ENCODE measurements around the gene S100A8. TPM values are rescaled to one million over a fixed set of nuclear protein-coding genes. Genes with fewer than 3 reads are reported as not detected.
"Not testable (repeated sequence)": the region's sequence is repeated elsewhere in the genome, so short reads cannot be mapped to it uniquely, and the experiment has no call there.

S100A8 gene
- total and polyA plus RNA-seq, 3 donors from 2014 or later: 1.3 to 20.3 (median 3.0) TPM

GRCh38 chr1:153349363-153350320 lies 41.2 kb downstream of the S100A8 start:
- no peaks in the 10 kb centered on the region for H3K4me1 ChIP-seq
- TF ChIP-seq CTCF (IDR thresholded peaks at IDR 0.05) (no peak), POLR2A (IDR thresholded peaks at IDR 0.05) (no peak)
- H3K9me3 ChIP-seq: no peaks in the 10 kb centered on the region
- no peak overlapping the region for H3K4me3 ChIP-seq
- intact Hi-C loops (cut with DNase I; ENCODE audit: low total_unique reads): loop anchor here (10.0 kb wide), 1 partner anchor 145 kb away; no protein-coding TSS in a partner anchor
- no peak for DNase-seq
- WGBS, 2 donors: 73 to 81% methylated on average over 16 to 17 of the region's 17 CpGs
- H3K27me3 ChIP-seq: no peaks in the 10 kb centered on the region
- H3K36me3 ChIP-seq (ENCODE audit: low read depth, missing control alignments): no peaks in the 10 kb centered on the region
- H3K27ac ChIP-seq: no peak overlapping the region

- no peak for DNase-seq
- H3K9me3 ChIP-seq: no peaks in the 10 kb centered on the region
- H3K4me3 ChIP-seq: no peak within 1 kb of the TSS
- H3K27ac ChIP-seq: no peak within 1 kb of the TSS
- WGBS, 2 donors: 73 to 75% methylated on average over 8 to 10 of the region's 10 CpGs
- H3K27me3 ChIP-seq: no peaks in the 10 kb centered on the region
- no peaks in the 10 kb centered on the region for H3K36me3 ChIP-seq (ENCODE audit: low read depth, missing control alignments)
- H3K4me1 ChIP-seq: peaks cover 5% of the 10 kb centered on the region
- intact Hi-C loops (cut with DNase I; ENCODE audit: low total_unique reads): no loop called here
- no peak for TF ChIP-seq CTCF (IDR thresholded peaks at IDR 0.05)
- TF ChIP-seq POLR2A (IDR thresholded peaks at IDR 0.05): no peak
Measured at GRCh38 chr1:153348511-153349362, 42.1 kb downstream of the S100A8 start, which contains the start of gene PGLYRP4. PGLYRP4 (minus strand) TSS chr1:153348841; CDS start chr1:153347932, 909 bp downstream.

GRCh38 chr1:153347856-153348255 lies 43.0 kb downstream of the S100A8 start:
- H3K9me3 ChIP-seq: no peaks in the 10 kb centered on the region
- no peak for DNase-seq
- H3K27me3 ChIP-seq: no peaks in the 10 kb centered on the region
- TF ChIP-seq CTCF (IDR thresholded peaks at IDR 0.05) (no peak), POLR2A (IDR thresholded peaks at IDR 0.05) (no peak)
- H3K36me3 ChIP-seq (ENCODE audit: low read depth, missing control alignments): no peaks in the 10 kb centered on the region
- intact Hi-C loops (cut with DNase I; ENCODE audit: low total_unique reads): no loop called here
- no peak overlapping the region for H3K27ac ChIP-seq
- 71 to 85% methylated on average over 7 of the region's 7 CpGs for WGBS, 2 donors
- H3K4me3 ChIP-seq: no peak overlapping the region
- peaks cover 10% of the 10 kb centered on the region for H3K4me1 ChIP-seq

- DNase-seq; H3K9me3 ChIP-seq; H3K27ac ChIP-seq; H3K27me3 ChIP-seq; intact Hi-C loops (cut with DNase I; ENCODE audit: low total_unique reads); H3K4me3 ChIP-seq; H3K36me3 ChIP-seq (ENCODE audit: low read depth, missing control alignments): not testable (repeated sequence)
- WGBS, 2 donors: 77% methylated on average over 14 of the region's 14 CpGs
- H3K4me1 ChIP-seq: peaks cover 10% of the 10 kb centered on the region
Measured at GRCh38 chr1:153347049-153347448, 43.8 kb downstream of the S100A8 start.
